HG03571 (cell line): ENCODE data around the gene ATP9A.
"Not testable (repeated sequence)": the region's sequence is repeated elsewhere in the genome, so short reads cannot be mapped to it uniquely, and the experiment has no call there.

Source experiments
- ATAC-seq: cut with Tn5 transposase; IDR thresholded peaks from one replicate; pipeline ENCODE4 v1.9.1; 2021; ENCODE audit not compliant: unreplicated experiment

The ATP9A gene

DNA sequence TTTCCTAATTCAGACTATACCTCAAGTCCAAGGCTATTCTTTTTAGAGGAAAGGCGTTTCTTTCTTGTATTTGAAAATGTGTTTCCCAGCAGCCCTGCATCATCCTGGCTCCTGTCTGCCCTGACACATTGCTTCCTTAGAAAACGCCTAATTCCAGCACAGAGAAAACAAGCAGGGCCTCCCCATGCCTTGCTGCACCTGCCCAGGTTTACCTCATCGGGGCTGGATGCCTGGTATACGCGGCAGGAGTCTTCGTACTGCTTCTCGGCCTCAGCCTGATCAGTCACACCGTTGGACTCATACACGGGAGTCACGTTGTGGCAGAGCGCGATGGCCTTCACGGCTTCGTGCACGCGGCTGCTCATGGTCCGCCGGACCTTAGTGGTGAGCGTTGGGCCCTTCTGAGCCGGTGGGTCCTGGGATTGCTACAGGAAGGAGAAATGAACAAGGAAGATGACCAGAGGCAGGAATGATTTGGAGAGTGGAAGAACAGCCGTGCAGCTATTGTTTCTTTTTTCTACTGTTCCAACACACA is 111.4 kb downstream of the ATP9A start:
- ATAC-seq, result no peak

DNA sequence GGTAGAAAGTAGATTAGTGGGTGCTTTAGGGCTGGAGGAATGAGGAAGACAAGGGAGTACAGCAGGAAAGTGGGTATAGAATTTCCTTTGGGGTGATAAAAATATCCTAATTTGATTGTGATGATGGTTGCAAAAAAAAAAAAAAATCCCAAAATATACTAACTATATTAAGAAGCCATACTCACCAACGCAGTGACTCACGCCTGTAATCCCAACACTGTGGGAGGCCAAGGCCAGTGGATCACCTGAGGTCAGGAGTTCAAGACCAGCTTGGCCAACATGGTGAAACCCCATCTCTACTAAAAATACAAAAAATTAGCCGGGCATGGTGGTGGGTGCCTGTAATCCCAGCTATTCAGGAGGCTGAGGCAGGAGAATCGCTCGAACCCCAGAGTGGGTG is 112.1 kb downstream of the ATP9A start:
- not testable (repeated sequence) for ATAC-seq

DNA sequence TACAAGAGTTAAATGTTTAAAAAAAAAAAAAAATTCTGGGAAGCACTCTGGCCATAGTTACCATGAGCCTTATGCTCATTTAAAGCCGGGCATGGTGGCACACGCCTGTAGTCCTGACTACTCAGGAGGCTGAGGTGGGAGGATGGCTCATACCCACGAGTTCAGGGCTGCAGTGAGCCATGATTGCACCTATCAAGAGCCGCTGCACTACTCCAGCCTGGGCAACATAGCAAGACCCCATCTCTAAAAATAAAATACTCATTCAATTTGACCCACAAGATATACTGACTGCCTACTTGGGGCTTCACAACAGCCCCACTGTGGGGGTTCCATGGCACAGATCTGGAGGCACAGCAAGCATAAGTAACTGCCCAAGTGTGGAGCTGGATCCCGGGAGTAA is 113.7 kb downstream of the ATP9A start:
- no peak for ATAC-seq

DNA sequence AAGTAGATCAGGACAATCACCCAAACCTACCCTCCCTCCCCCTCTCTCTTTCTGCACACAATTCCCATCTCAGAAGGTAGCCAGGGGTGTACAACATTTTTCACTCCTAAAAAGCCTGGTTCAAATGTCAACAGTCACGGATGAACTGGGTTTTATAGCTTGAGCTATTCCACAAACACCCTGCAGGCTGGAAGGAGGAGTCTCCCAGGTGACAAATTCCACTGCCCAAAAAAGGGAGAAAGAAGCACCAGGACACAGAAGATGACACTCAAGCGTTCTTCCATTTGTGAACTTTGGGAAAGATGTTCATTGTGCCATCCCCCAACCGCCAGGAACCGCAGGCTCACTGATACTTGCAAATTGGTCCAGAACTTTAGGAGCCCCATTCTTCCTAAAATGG is 114.1 kb downstream of the ATP9A start:
- ATAC-seq, result no peak

DNA sequence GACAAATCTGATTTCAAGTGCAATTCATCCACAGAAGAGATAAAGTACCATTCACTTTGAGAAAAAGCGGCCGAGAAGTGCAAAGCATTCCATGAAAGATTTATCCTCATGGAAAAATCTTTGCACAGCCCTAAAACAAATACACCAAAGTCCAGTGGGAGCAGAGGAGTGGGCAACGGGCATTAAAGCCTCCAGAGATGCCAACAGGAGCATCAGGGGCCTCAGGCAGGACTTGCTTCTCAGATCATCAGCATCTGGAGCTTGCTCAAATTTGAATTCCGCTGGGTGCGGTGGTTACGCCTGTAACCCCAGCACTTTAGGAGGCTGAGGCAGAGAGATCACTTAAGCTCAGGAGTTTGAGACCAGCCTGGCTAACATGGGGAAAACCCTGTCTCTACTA is 115.0 kb downstream of the ATP9A start:
- ATAC-seq, result no peak

DNA sequence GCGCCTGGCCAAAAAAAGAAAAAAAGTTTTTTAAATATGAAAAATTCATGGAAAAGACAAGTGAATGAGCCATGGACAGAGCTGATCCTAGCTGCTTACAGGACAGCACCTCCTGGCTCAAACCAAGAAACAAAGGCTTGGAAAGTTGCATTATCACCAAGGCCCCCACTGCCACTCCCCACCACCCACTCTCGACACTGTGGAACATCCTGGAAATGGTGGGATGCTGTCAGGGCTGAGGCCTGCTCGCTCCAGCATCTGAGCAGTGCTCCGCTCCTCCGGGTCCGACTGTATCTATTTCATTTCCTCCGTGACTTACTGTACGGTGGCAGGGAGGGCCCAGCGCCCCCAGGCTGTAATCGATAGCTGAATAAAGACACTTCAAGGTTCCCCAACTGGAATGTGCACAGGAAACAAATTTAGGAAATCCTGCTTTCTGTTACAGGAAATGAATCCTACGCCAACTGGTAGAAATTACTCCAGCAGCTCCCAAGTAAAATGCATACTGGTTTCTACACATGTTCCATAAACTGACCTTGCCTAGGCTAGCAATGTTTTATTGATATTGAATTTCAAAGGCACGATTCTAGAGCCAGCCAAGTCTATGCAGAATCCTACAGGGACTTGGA is 116.2 kb downstream of the ATP9A start:
- no peak for ATAC-seq

DNA sequence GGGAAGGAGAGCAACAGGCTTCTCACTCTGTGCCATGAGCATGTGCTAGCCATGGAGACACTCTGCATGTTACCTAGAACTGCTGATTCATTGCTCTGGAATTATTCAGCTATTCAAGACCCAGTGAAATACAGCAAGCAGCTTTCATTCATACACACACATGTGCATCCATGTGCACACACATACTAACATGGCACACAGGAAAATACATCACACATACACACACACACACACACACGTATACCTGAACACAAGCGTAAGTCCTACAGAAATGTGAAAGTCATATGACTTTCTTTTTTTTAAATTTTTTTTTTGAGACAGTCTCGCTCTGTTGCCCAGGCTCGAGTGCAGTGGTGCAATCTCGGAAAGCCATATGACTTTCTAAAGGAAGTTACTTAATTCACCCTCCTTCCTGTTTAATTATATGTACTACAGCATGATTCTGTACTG is 117.5 kb downstream of the ATP9A start:
- ATAC-seq, result no peak

DNA sequence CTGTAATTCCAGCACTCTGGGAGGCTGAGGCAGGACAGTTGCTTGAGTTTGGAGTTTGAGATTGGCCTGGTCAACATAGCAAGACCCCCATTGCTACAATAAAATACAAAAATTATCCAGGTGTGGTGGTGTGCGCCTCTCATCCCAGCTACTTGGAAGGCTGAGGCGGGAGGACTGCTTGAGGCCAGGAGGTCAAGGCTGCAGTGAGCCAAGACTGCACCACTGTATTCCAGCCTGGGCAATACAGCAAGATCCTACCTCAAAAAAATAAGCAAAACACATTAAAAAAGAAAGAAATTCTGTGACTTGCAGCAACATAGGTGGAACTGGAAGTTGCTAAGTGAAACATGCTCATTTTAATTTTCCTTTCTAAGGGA is 119.6 kb downstream of the ATP9A start:
- no peak for ATAC-seq

DNA sequence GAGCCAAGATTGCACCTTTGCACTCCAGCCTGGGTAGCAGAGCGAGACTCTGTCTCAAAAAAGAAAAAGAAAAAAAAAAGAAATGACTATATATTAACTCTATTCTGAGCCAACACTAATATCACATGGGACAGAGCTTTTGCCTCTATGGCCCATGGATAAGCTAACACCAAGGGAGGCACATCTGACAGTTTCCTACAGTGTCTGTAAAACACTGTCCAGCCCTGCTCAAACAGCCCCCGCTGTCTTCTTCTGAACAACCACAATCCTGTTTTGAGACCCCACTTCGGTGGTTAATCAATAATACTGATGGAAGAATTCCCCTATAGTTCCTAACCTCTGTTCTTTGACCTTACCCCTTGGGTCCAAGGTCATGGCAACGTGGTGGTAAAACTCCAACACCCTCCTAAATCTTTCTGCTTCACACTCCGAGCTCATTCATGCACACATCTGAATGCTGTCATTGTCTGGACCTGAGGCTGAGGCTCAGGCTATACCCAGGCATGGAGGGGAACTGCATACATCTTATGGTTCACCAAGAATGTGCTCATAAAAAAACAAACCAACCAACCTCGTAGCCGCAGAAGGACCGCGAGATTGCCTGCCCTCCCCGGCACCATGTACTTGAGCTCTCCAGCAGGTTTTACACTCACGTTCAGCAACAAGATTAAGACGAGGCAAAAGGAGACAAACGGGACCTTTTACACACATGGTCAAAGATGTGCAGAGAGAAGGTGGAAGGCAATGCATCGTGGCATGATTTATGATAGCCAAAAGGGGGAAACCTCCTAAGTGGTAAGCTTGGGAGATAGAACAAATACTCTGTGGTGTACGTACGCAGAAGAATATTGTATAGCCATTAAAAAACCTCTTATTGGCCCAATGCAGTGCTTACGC is 120.3 kb downstream of the ATP9A start:
- ATAC-seq, result no peak

DNA sequence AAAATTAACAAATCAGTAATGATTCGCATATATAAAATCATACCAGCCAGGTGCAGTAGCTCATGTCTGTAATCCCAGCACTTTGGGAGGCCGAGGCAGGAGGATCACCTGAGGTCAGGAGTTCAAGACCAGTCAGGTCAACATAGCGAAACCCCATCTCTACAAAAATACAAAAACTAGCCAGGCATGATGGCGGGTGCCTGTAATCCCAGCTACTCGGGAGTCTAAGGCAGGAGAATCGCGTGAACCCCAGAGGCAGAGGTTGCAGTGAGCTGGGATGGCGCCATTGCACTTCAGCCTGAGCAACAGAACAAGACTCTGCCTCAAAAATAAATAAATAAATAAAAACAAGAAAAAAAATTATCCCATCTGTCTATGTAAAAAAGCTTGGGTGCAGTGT is 124.4 kb downstream of the ATP9A start:
- ATAC-seq, result not testable (repeated sequence)

DNA sequence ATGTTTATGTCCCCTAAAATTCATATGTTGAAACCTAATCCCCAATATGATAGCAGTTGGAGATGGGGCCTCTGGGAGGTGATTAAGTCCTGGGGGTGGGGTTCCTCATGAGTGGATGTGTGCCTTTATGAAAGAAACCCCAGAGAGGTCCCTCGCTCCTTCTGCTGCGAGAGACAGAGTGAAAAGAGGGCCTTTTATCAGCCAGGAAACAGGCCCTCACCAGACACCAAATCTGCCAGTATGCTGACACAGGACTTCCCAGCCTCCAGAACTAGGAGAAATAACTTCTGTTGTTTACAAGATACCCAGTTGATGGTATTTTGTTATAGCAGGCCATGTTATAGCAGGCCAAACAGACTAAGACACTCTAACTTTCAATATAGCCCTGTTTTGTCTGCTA is 124.8 kb downstream of the ATP9A start:
- ATAC-seq, result no peak

DNA sequence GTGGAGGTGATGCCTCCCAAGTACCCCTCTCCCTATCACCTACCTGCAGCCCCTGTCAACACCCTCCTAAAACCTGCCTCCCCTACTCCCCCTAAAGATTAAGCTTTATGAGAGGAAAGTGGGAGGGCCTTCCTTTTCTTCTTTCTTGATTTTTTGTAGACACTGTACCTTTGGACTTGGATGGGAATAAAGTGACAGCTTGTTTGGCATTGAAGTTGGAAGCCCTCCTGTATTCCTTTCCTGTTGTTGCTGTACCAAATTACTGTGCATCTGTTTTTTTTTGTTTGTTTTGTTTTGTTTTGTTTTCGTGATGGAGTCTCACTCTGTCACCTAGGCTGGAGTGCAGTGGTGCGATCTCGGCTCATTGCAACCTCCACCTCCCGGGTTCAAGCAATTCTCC is 126.3 kb downstream of the ATP9A start:
- ATAC-seq, result no peak

DNA sequence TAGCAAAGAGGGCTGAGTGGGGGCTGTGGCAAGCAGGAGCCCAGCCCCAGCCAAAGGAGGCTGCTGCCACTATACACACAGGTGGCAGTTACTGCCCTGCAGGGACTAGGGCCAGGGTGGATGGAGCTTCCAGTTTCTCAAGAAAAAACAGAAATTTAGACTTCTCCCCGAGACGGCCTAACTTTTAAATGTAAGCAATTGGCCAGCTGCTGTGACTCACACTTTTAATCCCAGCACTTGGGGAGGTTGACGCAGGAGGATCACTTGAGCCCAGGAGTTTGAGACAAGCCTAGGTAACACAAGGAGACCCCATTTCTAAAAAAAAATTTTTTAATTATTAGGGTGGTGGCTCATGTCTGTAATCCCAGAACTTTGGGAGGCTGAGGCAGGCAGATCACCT is 127.4 kb downstream of the ATP9A start:
- no peak for ATAC-seq

DNA sequence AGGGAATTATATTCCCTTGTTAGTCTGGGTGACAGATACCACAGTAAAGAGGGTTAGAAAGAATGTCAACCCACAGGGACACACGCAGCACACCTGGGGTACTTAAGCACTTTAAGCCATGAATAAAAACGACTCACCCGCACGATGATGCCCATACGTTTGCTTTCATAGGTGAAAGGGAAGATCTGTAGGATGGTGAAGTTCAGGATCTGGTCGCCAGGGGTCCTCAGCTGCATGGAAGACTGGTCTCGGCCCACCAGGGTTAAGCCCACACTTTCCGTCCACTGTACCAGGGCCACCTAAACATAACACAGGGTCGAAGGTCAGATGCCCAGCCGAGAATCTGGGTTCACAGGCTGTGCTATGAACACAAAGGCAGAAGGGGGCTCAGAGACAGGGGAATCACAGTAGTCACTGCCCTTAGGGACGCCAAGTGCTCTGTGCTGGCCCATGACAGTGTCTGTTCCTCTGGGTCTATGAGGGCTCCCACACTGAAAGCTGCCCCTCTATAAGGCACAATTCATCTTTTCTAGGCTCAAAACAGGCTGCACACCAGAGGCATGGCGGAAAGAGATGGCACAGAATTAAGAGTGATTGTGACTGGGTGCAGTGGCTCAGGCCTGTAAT is 128.9 kb downstream of the ATP9A start:
- ATAC-seq, result peak; percentile 61

DNA sequence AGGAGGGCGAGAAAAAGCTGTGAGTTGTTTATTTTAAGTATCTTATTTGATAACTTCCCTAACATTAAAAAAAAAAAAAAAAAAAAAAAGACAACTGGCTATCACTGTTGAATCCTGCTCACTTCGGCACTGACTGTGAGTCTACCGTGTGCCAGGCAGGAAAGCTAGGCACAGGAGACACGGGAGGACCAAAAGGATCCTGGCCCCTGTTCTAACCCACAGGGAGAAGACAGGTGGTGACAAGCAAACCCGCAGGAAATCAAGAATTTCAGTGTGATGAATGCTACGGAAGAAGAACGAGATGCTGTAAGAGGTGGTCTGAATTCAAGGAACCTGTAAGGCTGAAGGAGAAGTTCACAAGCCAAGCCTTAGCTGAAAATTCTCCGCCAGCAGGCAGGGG is 130.9 kb downstream of the ATP9A start:
- ATAC-seq, result no peak

DNA sequence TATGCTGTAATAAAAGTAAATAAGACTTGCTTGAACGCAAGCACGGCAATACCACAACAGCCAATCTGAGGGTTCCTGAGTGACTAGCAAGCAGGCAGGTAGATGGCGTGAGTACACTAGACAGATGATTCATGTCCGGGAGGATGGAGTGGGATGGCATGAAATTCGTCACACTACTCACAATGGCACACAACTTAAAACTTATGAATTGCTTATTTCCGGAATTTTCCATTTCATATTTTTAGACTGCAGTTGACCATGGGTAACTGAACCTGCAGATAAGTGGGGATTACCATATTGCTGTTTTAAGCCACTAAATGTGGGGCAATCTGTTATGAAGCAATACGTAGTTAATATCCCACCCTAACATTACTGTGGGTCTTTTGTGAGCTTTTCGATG is 132.1 kb downstream of the ATP9A start:
- ATAC-seq, result no peak

DNA sequence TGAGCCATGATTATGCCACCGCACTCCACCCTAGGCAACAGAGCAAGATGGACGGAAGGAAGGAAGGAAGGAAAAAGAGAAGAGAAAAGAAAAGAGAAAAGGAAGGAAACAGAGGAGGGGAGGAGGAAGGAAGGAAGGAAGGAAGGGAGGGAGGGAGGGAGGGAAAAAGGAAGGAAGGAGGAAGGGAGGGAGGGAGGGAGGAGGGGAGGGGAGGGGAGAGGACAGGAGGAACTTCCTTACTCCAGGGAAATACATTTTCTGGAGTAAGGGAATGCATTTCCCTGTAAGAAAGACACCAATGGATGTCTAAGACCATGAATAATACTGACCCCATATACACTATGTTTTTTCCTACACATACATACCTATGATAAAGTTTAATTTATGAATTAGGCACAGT is 132.5 kb downstream of the ATP9A start:
- no peak for ATAC-seq

DNA sequence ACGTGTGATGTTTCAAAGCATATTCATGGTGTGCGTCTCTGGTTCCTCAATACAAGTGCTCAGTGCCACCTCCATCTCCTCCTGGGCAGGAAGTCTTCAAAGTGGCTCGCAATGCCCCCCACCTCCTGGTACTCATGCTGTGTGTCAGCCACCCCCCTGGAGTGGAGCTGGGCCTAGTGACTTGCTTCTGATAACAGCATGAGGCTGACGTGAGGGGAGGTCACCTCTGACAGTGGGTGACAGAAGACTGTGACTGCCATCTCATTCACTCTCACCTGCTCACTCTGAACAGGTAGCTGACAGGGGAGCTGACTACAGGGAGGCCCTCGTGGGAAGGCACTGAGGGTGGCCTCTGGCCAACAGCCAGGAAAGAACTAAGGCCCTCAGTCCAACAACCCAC is 133.3 kb downstream of the ATP9A start:
- ATAC-seq, result no peak

DNA sequence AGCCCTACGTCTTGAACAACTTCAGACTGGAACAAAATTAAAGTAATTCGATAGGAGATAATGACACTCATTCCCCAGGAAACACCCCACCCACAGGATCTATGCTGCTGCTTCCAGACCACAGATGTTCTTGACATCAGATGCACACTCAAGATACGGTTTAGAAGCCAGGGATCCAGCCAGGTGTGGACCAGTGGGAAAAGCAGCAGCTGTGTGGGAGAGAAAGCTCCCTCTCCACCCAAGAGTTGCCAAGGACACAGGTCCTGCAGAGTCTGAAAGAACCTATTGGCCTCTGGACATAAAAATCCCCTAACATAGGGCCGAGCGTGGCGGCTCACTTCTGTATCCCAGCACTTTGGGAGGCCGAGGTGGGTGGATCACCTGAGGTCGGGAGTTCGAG is 133.9 kb downstream of the ATP9A start:
- ATAC-seq, result no peak

DNA sequence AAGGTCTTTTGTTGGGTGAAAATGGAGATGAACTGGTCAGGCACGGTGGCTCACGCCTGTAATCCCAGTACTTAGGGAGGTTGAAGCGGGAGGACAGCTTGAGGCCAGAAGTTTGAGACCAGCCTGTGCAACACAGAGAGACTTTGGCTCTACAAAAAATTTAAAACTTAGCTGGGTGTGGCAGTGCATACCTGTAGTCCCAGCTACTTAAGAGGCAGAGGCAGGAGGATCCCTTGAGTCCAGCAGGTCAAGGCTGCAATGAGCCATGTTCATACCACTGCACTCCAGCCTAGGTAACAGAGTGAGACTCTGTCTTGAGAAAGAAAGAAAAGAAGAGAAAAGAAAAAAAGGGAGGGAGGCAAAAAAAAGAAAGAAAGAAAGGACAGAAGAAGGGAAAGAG is 134.8 kb downstream of the ATP9A start:
- ATAC-seq, result no peak

DNA sequence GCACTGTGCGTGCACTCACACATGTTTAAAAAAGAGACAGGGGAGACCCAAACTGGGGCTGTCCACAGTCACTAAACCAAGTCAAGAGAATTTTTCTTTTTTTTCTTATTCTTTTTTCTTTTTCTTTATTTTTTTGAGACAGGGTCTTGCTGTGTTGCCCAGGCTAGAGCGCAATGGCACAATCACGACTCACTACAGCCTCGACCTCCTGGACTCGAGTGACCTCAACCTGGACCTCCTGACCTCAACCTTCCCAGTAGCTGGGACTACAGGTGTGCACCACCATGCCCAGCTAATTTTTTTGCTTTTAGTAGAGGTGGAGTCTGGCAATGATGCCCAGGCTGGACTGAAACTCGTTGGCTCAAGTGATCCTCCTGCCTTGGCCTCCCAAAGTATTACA is 136.2 kb downstream of the ATP9A start:
- no peak for ATAC-seq
